ENCODE data around the gene AIFM3.

The AIFM3 gene

DNA sequence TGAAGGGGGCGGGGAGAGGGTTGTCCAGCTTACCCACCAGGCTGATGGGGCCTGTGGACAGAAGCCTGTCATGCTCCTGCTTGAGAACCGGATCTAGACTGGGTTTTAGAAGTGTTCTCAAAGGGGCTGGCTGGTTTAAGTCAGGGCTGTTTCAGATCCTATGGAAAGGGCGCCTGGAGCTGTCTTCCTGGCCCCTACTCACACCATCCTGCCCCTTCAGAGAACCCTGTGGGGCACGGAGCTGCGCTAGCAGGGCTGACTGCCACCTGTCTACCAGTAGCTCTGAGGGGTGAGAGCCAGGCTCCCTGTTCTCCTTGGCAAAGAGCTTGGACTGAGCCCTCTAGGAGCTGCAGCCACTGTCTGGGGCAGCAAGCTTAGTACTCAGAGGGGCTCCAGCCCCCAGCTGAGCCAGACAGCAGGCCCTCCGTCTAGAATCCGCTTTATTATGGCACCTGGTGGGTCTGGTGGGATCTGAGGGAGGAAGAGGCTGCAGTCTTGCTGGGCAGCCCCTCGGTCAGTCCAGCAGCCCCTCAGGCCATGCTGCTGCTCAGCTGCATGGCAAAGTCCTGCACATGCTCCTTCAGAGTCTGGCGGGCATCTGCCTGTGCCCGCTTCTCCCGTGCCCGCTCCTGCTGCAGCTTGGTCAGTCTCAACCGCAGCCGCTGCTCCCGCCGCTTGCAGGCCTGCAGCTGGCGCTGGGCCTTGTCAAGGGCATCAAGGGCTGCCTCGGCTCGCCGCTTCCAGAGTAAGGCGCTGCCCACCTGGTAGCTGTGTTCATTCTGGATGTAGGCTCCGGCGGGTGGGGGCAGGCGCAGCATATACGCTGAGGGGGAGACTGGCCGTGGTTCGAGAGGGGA, 32.5 kb downstream of the AIFM3 start:
- TF ChIP-seq GLIS3 (CRISPR knock-in tag; IDR thresholded peaks at IDR 0.05) = no peak
- TF ChIP-seq TSHZ2 (CRISPR knock-in tag; IDR thresholded peaks at IDR 0.05) = no peak
- TF ChIP-seq ZNF565 (CRISPR knock-in tag; conservative IDR thresholded peaks at IDR 0.05; ENCODE audit: low read depth) = no peak
- no peak for TF ChIP-seq OSR1 (CRISPR knock-in tag; IDR thresholded peaks at IDR 0.05)
- TF ChIP-seq ARNTL (CRISPR knock-in tag; IDR thresholded peaks at IDR 0.05; ENCODE audit: borderline replicate concordance, low read depth) = no peak
- no peak for TF ChIP-seq ZFP30 (CRISPR knock-in tag; IDR thresholded peaks at IDR 0.05)
- TF ChIP-seq CSDC2 (CRISPR knock-in tag; IDR thresholded peaks at IDR 0.05) = no peak
- no peak for TF ChIP-seq ISL1 (CRISPR knock-in tag; IDR thresholded peaks at IDR 0.05)
- TF ChIP-seq SNAI2 (CRISPR knock-in tag; IDR thresholded peaks at IDR 0.05) = no peak
- TF ChIP-seq CSRNP3 (CRISPR knock-in tag; IDR thresholded peaks at IDR 0.05) = no peak
- TF ChIP-seq BACH2 (CRISPR knock-in tag; IDR thresholded peaks at IDR 0.05; ENCODE audit: borderline replicate concordance) = no peak
- no peak for TF ChIP-seq ZFP3 (CRISPR knock-in tag; IDR thresholded peaks at IDR 0.05)
- TF ChIP-seq POU6F1 (CRISPR knock-in tag; IDR thresholded peaks at IDR 0.05; ENCODE audit: borderline replicate concordance, low read depth) = no peak
- TF ChIP-seq ZNF8 (CRISPR knock-in tag; IDR thresholded peaks at IDR 0.05) = no peak
- TF ChIP-seq TOX (CRISPR knock-in tag; IDR thresholded peaks at IDR 0.05; ENCODE audit: borderline replicate concordance) = no peak
- no peak for TF ChIP-seq PPARA (CRISPR knock-in tag; IDR thresholded peaks at IDR 0.05; ENCODE audit: borderline replicate concordance)
- TF ChIP-seq, protein P1, sequence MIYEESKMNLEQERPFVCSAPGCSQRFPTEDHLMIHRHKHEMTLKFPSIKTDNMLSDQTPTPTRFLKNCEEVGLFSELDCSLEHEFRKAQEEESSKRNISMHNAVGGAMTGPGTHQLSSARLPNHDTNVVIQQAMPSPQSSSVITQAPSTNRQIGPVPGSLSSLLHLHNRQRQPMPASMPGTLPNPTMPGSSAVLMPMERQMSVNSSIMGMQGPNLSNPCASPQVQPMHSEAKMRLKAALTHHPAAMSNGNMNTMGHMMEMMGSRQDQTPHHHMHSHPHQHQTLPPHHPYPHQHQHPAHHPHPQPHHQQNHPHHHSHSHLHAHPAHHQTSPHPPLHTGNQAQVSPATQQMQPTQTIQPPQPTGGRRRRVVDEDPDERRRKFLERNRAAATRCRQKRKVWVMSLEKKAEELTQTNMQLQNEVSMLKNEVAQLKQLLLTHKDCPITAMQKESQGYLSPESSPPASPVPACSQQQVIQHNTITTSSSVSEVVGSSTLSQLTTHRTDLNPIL (CRISPR knock-in tag; IDR thresholded peaks at IDR 0.05; ENCODE audit: low read depth) = no peak
- no peak for TF ChIP-seq RARB (CRISPR knock-in tag; IDR thresholded peaks at IDR 0.05)
- ATAC-seq = no peak

- TF ChIP-seq ZNF70 (CRISPR knock-in tag; IDR thresholded peaks at IDR 0.05) (0 out of 2 replicates have a peak, but pooled peaks have one; percentile 11), GLIS3 (CRISPR knock-in tag; IDR thresholded peaks at IDR 0.05) (no peak)
- ATAC-seq = no peak; the same call in 2 of the 3 replicates
Measured at GRCh38 chr22:21000207-21000986, 33.3 kb downstream of the AIFM3 start.

DNA sequence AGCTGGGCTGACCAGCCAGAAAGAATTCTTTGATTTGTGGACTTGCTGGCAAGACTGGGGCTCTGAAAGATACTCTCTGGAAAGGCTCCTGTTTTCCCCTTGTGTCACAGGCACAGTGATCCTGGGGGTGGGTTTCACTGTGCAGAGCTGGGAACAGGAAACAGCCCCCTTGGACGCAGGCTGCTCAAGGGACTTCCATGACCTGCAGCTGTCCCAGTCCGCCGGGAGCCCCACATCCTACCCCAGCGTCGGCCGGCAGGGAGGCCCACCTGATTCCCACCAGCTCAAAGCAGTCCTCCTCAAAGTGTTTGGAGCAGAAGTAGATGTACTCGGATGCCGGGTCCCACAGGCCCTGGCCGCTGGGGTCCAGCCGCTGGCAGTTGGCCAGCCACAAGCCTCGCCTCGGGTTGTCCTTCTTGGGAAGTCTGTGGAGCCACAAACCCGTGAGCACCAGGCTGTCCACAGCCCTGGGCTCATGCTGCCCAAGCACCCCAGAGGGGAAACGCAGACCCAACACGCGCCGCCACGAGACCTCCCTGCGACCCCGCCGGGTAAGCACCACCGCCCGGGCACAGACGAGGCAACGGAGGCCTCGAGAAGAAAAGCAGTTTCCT, 34.0 kb downstream of the AIFM3 start:
- ATAC-seq = peak; percentile 2
- TF ChIP-seq CSRNP3 (CRISPR knock-in tag; IDR thresholded peaks at IDR 0.05) (0 out of 2 replicates have a peak, but pooled peaks have one; percentile 20), POU6F1 (CRISPR knock-in tag; IDR thresholded peaks at IDR 0.05; ENCODE audit: borderline replicate concordance, low read depth) (no peak), TSHZ2 (CRISPR knock-in tag; IDR thresholded peaks at IDR 0.05) (no peak)

Measured in SK-N-SH treated with all-trans-retinoic acid at 6 μM for 48 hours (cell line).